ENCODE measurements around the gene FLOT2.
A peak's percentile ranks its signal among the peaks of the same experiment; 100 is the strongest.
"Not testable (repeated sequence)": the region's sequence is repeated elsewhere in the genome, so short reads cannot be mapped to it uniquely, and the experiment has no call there.

Gene FLOT2

GRCh38 chr17:28871056-28871579 lies 26.4 kb downstream of the FLOT2 start:
- peak; percentile 34 for DNase-seq

GRCh38 chr17:28867276-28867675 lies 30.3 kb downstream of the FLOT2 start:
- DNase-seq = no peak

- no peak for DNase-seq
Measured at GRCh38 chr17:28865946-28866752, 31.4 kb downstream of the FLOT2 start.

- DNase-seq = no peak
Measured at GRCh38 chr17:28864991-28865849, 32.3 kb downstream of the FLOT2 start.

GRCh38 chr17:28863953-28864352 lies 33.6 kb downstream of the FLOT2 start:
- DNase-seq = no peak

- no peak for DNase-seq
Measured at GRCh38 chr17:28862561-28862960, 35.0 kb downstream of the FLOT2 start.

- no peak for DNase-seq
Measured at GRCh38 chr17:28861393-28862203, 35.9 kb downstream of the FLOT2 start.

- no peak for DNase-seq
Measured at GRCh38 chr17:28860363-28860808, 37.1 kb downstream of the FLOT2 start.

GRCh38 chr17:28858801-28859355 lies 38.7 kb downstream of the FLOT2 start:
- DNase-seq = no peak

- DNase-seq = no peak
Measured at GRCh38 chr17:28857905-28858800, 39.4 kb downstream of the FLOT2 start.

GRCh38 chr17:28856028-28856574 lies 41.4 kb downstream of the FLOT2 start:
- DNase-seq = no peak

- DNase-seq = no peak
Measured at GRCh38 chr17:28855336-28855679, 42.2 kb downstream of the FLOT2 start.

GRCh38 chr17:28854457-28855335 lies 42.8 kb downstream of the FLOT2 start, which contains the start of gene ERAL1:
Gene ERAL1 (plus strand): TSS chr17:28855016. CDS start chr17:28855035, 19 bp downstream.
- peak; percentile 79 for DNase-seq

- no peak for DNase-seq
Measured at GRCh38 chr17:28853295-28853694, 44.2 kb downstream of the FLOT2 start.

- no peak for DNase-seq
Measured at GRCh38 chr17:28849281-28849680, 48.3 kb downstream of the FLOT2 start.

- DNase-seq = peak; percentile 55
Measured at GRCh38 chr17:28848667-28849066, 48.9 kb downstream of the FLOT2 start.

- DNase-seq = not testable (repeated sequence)
Measured at GRCh38 chr17:28846699-28847098, 50.8 kb downstream of the FLOT2 start.

GRCh38 chr17:28846231-28846630 lies 51.3 kb downstream of the FLOT2 start:
- DNase-seq = no peak

GRCh38 chr17:28843816-28844148 lies 53.8 kb downstream of the FLOT2 start:
- no peak for DNase-seq
